Neural progenitor cell (in vitro differentiated cells): ENCODE measurements around the gene SLC19A2.

Experiments used
- EZH2phosphoT487 ChIP-seq: fragments of 200-600 bp; sonication (generic); IDR thresholded peaks from 2 replicates; pipeline ENCODE4 v1.6.1; 2017; ENCODE audit warnings: antibody characterized with exemption
- TF ChIP-seq, protein P1 (sequence below): fragments of 200-600 bp; sonication (generic); IDR thresholded peaks from 2 replicates; pipeline ENCODE4 v1.5.1; 2017; ENCODE audit warnings: antibody characterized with exemption, mild to moderate bottlenecking

DNA sequence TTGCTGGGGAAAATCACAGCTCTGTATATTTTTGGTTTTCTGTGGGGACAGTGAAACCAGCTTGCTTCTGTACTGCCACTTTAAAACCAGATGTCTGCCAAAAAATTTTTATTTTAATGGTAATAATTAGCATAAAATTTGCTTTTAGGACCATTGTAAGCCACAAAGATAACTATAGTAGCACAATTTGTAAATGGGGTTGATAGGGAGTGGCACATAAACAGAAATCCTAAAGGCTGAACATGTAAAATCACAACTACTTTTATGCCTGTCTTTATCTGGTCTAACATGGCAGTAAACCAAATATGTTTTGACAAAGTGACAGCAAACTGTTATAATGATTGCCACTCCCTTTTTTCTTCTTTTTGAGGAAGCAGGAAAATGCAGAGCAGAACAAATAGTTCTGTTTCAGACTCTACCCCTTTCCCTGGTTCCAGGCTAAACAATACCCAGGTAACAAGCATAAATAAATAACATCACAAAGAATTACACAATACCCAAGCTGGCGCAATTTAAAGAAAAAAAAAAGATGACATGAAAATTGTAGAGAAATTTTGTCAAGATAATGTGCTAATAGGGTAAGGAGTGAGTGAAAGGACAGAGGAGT is 34.4 kb downstream of the SLC19A2 start:
- TF ChIP-seq, protein P1, sequence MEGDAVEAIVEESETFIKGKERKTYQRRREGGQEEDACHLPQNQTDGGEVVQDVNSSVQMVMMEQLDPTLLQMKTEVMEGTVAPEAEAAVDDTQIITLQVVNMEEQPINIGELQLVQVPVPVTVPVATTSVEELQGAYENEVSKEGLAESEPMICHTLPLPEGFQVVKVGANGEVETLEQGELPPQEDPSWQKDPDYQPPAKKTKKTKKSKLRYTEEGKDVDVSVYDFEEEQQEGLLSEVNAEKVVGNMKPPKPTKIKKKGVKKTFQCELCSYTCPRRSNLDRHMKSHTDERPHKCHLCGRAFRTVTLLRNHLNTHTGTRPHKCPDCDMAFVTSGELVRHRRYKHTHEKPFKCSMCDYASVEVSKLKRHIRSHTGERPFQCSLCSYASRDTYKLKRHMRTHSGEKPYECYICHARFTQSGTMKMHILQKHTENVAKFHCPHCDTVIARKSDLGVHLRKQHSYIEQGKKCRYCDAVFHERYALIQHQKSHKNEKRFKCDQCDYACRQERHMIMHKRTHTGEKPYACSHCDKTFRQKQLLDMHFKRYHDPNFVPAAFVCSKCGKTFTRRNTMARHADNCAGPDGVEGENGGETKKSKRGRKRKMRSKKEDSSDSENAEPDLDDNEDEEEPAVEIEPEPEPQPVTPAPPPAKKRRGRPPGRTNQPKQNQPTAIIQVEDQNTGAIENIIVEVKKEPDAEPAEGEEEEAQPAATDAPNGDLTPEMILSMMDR = no peak
- TF ChIP-seq EZH2phosphoT487 = no peak
